NT2/D1 (cell line): ENCODE data around the gene MYD88.

Experiments
- SUZ12 ChIP-seq: IDR thresholded peaks from 2 replicates; pipeline ENCODE4 v1.6.1; 2011; ENCODE audit not compliant: insufficient read length, insufficient read depth; ENCODE audit errors: extremely low read depth
- YY1 ChIP-seq: IDR thresholded peaks from 2 replicates; pipeline ENCODE4 v1.6.1; 2011; ENCODE audit not compliant: insufficient read length, insufficient read depth
- ZNF274 ChIP-seq: IDR thresholded peaks from 2 replicates; pipeline ENCODE4 v1.6.1; 2011; ENCODE audit warnings: mild to moderate bottlenecking, low read depth, low read length

- no peak for TF ChIP-seq ZNF274
- TF ChIP-seq SUZ12: no peak
- TF ChIP-seq YY1: no peak
Measured at GRCh38 chr3:38146504-38146903, 8.0 kb downstream of the MYD88 start.
